HG03159 (cell line): Measurements from ENCODE around the gene PCSK6.
A peak's percentile ranks its signal among the peaks of the same experiment; 100 is the strongest.

Source experiments
- ATAC-seq: cut with Tn5 transposase; IDR thresholded peaks from one replicate; pipeline ENCODE4 v1.9.1; 2021; ENCODE audit warnings: mild to moderate bottlenecking, moderate library complexity; ENCODE audit not compliant: unreplicated experiment

Gene PCSK6

DNA sequence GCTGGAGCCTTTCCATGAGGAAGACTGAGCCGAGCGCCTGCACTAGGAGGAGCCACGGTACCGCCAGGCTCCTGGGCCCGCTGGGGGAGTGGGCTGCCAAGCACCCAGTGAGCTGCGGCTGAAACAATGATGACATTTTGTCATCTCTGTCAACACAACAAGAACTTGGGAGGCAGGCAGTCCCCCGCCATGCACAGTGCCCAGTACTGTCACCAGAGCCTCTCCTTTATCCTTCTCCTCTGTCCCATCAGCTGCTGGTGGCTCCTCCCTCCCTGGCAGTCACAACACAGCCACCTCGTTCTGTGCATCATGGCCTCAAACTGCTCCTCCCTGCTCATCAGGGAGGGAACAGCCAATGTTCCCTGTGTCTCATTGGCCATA is 34.0 kb upstream of the PCSK6 start:
- no peak for ATAC-seq

DNA sequence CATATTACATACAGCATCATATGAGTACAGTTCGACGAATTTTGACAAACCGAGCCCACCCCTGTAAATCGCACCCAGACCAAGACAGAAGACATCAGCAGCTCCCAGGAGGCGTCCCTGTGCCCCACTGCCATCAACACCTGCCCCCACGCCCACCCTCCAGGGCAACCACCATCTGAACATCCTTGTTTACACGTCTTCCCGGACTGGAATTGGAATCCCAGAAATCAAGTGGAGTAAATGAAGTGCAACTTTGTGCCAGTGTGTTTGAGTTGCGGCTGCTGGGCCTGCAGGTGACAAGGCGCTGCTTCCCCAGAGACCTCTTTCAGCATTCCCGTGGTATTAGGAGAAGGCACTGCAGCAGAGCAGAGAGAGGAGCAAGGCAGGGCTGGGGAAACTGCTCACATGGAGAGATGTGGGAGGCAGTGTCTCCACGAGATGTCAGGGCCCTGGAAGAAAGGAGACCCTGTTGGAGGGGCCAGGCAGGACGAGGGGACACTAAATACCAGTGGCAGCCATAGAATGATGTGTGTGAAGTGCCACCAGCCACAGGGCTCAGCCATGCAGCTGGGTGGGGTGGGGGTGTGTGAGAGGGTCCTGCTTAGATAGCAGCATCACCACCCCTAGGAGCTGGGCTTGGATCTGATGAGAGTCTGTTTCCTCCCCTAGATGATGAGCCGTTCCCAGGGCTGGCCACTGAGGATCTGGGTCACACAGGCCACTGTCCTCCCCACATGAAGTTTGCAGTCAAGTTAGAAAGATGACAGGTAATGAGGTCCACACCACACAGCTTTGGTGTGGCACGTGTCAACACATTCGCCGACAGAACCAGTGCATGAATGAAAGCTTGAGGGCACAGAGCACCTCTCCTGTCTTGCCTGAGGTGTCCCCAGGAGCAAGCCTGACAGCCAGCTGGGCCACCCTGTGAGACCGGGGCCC is 33.4 kb upstream of the PCSK6 start:
- ATAC-seq, result no peak

DNA sequence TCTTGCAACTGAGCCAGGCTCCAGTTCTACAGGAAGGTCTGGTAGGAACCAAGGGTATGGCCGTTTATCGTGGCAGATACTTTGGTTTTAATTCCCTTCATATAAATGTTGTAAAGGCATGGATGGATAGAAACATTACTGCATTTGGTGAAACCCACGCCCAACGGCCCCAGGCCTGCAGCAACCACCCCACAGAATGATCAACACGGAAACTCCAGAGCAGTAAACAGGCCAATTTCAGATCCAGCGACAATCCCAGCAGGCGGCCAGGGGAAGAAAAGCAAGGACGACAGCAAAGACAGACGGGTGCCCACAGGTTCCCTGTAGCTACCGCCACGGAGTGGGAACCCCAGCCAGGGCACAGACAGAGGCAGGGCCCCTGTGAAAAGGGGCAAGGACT is 32.6 kb upstream of the PCSK6 start:
- ATAC-seq, result no peak

DNA sequence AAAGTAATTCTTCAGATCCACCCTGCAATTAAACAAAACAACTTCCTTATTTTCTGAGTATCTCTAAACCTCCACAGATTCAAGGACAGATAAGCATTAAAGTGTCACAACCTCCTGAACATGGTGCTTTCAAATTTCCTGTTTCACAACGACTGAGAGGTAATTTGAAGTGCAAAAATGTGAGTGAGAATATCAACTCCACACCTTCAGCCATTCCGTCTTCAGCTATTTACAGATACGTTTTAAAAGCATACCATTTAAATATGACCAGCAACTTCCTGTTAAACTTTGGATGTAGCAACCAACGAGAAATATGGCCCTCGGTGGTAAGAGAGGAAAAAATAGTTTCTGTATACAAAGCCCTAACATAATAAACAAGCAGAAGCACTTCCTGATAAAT is 32.1 kb upstream of the PCSK6 start:
- no peak for ATAC-seq

DNA sequence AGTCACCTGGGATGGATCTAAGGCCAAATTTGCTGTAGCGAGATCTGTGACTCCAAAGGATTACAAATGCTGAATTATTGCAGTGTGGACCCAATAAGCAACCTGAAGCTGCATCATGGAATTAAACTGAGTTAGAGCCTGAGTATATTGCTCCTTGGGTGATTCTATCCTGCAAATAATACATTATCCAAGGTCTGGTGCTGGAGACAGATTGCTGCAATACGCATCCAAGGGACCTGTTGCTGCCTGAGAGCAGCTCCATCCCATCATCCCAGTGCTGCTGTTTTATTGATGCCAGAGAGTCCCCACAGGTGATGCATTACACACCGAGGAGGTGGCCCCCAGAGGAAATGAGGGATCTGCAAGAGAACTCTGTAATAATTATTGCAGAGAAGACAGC is 31.6 kb upstream of the PCSK6 start:
- ATAC-seq, result no peak

DNA sequence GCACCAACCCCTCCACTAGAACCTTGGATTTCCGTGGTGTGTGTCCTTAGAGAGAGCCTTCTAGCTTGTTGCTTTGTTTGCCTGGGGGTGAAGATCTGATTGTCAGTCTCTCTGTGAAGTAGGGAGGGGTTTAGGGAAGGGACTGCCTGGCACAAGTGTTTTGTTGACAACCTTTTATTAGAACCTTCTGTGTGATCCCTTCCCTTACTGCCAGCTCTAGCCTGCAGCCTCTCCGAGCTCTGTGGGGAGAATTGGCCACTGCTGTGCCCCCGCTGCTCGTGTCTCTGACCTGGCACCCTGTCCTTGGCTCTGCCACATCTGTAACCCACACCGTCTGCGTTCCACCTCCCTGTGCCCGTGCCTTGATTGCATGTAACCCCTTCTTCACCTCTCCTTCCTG is 30.9 kb upstream of the PCSK6 start:
- ATAC-seq, result no peak

DNA sequence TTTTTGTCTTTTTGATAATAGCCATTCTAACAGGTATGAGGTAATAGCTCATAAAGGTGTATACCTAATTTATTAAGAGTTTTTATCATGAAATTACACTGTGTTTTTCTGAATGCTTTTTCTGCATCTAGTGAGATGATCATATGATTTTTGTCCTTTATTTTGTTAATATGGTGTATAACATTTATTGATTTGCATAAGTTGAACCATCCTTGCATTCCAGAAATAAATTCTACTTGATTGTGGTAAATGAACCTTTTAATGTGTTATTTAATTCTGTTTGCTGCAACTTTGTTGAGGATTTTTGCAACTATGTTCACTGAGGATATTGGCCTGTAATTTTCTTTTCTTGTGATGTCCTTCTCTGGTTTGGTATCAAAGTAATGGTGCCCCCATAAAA is 28.0 kb upstream of the PCSK6 start:
- no peak for ATAC-seq

DNA sequence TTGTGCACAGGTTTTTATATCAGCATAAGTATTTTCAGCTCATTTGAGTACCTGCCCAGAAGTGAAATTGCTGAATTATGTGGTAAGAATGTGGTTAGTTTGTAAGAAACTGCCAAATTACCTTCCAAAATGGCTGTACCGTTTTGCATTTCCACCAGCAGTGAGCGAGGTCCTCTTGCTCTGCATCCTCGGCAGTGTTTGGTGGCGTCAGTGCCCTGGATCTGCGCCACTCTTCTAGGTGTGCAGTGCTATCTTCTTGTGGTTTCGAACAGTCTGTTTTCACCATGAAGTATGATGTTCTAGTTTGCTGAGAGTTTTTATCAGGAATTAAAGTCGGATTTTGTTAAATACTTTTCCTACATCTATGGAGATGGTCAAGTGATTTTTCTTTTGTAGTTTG is 24.8 kb upstream of the PCSK6 start:
- ATAC-seq, result no peak

DNA sequence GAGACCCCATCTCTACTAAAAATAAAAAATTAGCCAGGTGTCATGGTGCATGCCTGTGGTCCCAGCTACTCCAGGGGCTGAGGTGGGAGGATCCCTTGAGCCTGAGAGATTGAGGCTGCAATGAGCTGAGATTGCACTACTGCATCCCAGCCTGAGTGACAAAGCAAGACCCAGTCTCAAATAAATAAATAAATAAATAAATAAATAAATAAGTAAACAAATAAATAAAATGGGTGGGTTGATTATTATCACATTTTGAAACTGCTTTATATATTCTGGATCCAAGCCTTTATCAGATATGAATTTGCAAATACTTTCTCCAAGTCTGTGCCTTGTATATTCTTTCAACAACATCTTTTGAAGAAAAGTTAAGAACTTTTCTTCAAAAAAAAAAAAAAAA is 22.2 kb upstream of the PCSK6 start:
- ATAC-seq, result no peak

DNA sequence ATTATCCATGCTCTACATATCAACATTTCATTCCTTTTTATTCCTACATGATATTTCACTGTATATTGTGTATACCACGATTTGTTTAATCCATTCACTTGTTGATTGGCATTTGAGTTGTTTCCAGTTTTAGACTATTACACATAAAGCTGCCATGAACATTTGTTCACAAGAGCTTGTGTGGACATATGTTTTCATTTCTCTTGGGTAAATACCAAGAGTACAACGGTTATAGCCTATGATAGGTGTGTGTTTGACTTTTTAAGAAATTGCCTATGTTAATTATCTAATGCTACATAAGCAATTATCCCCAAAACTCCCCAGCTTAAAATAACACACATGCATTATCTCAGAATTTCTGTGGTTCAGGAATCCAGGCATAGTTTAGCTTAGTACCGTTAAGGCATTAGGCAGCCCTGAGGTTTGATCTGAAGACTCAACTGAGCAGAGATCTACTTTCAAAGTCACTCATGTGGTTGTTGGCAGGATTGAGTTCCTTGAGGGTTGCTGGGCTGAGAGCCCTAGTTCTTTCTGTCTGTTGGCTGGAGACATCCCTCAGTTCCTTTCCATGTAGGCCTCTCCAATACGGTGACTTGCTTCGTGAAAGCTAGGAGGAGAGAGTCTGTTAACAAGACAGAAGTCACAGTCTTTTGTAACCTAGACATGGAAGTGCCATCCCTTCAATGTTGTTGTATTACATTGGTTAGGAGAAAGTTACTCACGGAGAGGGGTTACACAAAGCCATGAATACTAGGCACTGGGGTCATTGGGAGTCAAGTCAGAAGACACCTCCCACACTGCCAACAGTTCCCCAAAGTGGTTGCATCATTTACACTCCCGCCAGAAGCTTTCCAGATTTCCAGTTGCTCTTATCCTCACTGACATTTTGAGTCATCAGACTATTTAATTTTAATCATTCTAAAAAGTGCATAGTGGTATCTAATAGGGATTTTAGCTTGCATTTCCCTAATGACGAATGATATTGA is 21.0 kb upstream of the PCSK6 start:
- ATAC-seq, result no peak

DNA sequence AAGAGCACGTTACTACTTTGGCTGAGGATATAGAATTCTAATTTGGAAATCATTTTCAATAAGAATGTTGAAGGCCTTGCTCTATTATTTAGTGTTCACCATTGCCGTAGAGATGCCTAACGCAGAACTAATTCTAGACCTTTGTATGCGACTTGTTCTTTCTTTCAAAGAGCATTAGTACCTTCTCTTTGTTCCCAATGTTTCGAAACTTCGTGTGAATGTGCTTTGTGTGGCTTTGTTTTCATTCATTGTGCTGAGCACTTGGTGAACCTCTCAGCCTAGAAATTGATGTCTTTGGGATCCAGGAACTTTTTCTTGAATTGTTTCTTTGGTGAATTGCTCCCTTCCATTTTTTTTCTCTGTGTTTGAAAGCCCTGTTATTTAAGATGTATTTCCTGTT is 19.8 kb upstream of the PCSK6 start:
- ATAC-seq, result no peak

DNA sequence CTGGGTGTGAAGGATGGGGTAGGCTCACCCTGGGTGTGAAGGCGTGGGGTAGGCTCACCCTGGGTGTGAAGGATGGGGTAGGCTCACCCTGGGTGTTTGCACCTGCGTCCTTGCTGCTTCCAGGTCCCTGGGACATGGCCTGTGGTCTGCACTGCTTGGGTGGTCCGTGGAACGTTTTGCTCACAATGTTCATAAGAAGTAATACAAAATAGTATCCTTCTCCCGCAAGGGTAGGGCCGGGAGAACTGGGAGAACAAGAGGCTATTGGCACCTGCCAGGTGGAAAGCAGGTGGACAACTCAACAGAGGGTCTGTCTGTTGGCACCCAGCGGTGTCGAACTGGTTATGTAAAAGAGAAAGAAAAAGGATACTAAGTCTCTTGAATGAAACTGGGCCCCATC is 17.0 kb upstream of the PCSK6 start:
- ATAC-seq, result no peak

DNA sequence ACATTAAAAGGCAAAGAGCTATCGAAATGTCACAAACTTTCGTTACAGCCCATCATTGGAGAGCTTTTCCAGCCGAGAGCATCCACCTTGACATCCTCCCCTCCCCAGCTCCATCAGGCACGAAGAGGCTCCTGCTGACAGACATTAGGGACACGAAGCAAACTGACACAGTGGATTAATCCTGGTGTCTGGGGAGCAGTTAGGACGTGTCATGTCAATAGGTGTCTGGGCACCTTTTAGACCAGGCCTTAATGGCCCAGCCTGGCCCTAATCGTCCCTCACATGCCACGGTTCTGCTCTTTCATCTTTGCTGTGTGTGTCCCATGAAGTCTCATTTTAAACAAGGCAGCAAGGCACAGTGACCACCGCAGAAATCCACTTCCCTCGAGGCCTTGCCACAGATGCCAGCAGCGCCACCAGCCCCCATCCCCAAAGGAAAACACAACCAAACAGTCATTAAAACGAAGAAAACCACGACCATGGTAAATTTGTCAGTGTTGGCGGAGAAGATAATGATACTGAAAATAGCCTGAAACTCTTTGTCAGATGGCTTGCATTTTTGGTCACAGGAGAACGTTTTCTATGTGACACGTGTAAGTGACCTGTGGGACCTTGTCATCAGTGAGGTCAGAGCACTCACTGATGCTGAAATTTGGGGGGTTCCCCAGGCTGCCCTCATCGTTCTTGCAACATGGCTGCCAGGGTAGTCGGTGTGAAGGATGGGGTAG is 16.3 kb upstream of the PCSK6 start:
- no peak for ATAC-seq

DNA sequence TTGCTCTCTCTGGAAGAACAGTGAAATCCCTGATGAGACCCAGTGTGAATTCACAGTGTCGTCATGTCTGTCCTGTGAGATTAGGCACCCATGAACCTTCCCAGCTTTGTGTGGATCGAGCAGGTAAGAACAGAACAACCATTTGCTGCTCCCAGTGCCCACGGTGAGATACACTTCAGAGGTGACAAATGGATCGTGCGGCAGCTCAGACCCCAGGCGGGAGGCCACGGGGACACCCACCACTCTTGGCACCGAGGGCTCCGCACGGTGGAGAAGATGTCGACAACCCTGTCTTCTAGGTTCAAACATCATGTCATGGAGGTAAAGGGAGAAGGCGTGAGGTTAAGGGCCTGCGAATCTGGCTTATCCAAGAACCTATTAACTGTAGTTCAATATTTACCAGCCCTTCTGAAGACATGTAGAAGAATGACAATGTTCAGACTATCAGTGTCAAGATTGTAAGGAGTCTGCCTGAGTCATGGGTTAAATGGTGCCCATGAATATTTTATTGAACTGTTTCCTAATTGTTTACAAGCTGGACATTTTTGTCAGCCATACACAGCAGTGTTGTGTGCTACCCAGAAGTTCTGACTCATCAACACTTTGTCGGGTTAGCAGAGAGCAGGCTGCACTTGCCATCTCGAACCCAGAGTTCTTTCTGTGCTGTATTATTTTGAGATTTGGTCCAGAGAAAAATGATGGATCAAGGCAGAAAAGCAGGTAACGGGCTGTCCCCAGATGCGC is 15.5 kb upstream of the PCSK6 start:
- no peak for ATAC-seq

DNA sequence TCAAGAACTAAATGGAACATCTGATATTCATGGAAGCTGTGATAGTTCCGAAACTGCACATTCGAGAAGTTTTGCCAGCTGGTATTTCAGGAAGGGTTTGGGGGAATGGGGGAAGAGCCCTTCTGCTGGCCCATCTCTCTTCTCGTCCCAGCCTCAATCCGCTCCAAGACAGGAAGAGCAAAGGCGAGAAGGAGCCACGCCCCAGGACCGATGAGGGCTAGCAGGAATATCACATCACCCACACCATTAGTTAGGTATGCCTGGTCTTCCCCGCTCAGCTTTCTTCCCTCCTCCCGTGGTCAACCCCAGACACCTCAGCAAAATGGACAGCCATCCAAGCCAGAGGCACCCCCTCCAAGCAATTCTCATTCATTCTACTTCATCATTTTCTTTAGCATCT is 14.9 kb upstream of the PCSK6 start:
- no peak for ATAC-seq

DNA sequence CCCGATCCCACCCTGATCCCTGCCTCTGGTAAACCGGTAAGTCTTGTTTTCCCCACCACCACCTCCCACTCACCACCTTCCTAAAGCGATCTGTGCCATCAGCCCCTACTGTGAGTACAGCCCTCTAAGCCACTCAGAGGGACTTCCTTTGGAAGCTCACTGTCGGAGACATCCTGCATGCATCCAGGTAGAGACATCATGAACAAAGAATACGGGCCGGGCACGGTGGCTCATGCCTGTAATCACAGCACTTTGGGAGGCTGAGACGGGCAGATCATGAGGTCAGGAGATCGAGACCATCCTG is 13.7 kb upstream of the PCSK6 start:
- no peak for ATAC-seq

DNA sequence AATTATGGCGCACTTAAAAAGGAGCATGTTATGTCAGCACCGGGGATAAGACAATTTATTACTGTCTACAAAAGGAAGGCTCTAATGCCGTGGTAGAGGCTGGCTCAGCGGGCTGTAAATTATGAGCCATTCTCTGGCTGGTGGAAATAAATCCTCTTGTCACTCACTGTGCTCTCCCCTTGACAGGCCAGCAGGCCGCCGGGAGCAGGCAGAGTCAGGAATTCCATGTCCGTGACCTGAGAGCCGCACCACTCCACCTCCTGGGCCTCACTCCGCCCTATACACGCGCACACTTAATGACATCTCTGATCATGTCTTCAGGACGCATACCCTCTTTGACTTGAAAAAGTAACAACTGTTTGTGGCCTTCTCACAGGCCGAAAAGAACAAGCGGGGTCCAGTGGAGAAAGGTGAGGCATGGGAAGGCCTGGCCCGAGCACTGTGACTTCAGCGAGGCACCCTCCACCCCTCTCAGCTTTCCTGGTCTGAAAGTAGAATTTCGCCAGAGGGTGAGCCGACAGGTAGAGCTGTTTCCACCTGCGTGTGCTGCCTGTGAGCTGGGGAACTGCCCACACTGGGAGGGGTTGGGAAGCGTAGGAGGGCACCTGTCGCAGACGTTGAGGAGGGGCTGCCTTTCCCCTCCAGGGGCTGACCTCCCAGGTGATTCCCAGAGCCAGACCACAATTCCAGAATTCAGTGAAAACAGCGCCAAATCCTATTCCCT is 13.2 kb upstream of the PCSK6 start:
- ATAC-seq, result no peak

DNA sequence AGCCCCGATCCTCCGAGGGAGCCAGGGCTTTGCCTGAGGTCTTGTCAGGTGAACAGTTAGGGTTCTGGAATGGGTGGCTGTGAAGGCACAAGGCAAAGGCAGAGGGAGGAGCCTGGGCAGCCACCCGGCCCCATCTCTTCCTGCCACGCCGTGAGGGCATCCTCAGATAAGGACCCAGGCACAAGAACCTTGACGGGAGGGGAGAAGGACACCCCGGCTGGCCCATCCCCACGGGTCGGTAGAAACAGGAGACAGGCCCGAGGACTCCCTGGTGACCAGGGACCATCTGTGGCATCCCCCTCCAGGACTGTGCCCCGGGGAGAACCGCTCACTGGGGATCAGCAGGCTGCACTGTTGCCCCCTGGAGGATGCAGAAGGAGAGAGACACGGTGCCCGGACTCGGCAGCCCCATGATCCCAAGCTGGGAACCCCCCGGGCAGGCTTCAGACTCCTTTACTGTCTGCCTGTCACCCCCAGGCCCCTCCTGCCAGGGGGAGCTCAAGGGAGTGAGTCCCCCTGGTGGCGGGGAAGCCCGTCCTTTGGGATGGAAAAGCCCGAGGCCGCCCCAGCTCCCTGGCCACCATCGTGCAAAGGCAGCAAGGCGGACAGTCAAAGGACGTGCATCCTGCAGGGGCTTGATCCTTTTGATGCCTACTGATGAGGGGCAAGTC is 12.3 kb upstream of the PCSK6 start:
- ATAC-seq, result peak; percentile 66

DNA sequence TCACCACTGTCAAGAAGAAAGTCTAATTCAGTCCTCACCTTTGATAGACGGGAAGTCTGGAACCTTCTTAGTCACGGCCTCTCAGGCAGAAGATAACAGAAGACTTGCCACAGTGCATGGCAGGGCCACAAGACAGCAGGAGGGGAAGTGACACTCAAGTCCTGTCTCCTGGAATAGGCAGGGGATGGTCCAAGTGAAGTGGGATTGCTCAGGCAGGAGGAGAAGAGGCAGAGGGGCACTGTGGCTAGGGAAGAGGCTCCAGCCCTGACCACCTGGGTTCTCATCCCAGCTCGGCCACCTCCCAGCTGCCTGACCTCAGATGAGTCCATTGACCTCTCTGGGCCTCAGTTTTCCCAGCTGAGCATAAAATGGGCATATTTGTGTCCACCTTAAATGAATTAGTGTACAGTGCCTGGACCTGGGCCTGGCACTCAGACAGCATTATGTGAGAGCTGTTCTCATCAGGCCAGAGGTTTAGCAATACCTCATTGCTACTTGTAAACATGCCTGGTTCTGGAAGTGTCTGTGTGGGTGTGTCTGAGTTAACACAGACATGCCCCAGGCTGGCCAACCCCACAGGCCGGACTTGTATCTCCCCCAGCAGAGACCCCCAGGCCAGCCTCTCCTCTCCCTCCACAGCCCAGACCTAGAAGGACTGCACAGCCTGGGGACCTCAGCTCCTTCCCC is 11.5 kb upstream of the PCSK6 start:
- no peak for ATAC-seq
